ENCODE data around the gene SYNE1. TPM values are rescaled to one million over a fixed set of nuclear protein-coding genes. Genes with fewer than 3 reads are reported as not detected.

The SYNE1 gene
- total and polyA plus RNA-seq, 4 donors, result 10.2 to 105 (median 24.5) TPM

DNA sequence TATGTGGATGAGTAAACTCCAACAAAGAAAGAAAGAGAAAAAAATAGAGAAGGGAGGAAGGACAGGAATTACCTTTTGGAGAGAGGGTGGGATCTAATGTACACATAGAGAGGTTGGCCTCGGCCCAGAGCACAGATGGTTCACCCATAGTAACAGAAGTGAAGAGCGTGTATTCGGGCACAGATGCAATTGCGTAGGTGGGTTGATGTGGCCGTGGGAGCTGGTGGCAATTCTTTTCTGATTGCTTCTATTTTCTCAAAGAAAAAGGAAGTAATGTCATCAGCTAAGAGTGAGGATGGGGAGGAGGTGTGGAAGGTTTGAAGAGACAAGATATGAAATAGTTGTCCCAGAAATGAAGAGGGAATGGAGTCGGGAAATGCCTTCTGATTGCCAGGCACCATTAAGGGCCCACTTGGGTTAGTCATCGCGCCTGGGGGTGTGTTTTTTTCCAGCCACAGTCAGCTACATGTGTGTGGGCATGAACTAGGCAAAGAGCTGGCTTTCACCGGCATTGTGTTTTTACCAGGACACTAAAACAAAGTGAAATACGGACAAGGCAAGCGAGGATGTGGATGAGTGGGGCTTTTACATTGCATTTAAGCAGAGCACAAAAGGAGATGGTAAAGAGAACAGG lies 158.7 kb downstream of the SYNE1 start:
- no peak for DNase-seq (ENCODE audit: low spot score)
- no peaks in the 10 kb centered on the region for H3K27me3 ChIP-seq (ENCODE audit: control insufficient read depth in 4 of 4, insufficient read depth in 4 of 4, low read length in 3 of 4)
- no peak overlapping the region for H3K9ac ChIP-seq (ENCODE audit: low read depth in 1 of 2, low read length in 2 of 2)
- H3K4me1 ChIP-seq (ENCODE audit: control insufficient read depth in 4 of 4, insufficient read depth in 4 of 4, low read length in 3 of 4), result no peaks in the 10 kb centered on the region
- peaks cover 0 to 3% (median 0%) of the 10 kb centered on the region in 4 donors for H3K9me3 ChIP-seq (ENCODE audit: control insufficient read depth in 4 of 4, low read length in 3 of 4)
- H3K4me3 ChIP-seq (ENCODE audit: low read depth in 1 of 3, low read length in 3 of 3), result no peak overlapping the region
- H3K27ac ChIP-seq (ENCODE audit: low read depth in 1 of 2, low read length in 2 of 2), result no peak overlapping the region
- H3K36me3 ChIP-seq (ENCODE audit: control insufficient read depth in 4 of 4, insufficient read depth in 3 of 4, low read depth in 1 of 4, low read length in 3 of 4), result no peaks in the 10 kb centered on the region
- 86% methylated on average over 11 of the region's 11 CpGs for WGBS
- TF ChIP-seq, protein P1, sequence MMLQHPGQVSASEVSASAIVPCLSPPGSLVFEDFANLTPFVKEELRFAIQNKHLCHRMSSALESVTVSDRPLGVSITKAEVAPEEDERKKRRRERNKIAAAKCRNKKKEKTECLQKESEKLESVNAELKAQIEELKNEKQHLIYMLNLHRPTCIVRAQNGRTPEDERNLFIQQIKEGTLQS (IDR thresholded peaks at IDR 0.05), result no peak
- TF ChIP-seq HNF4G (IDR thresholded peaks at IDR 0.05) (no peak), SP1 (IDR thresholded peaks at IDR 0.05) (no peak), EGR1 (IDR thresholded peaks at IDR 0.05; ENCODE audit: low read depth in 2 of 2) (no peak), NR2F2 (IDR thresholded peaks at IDR 0.05) (no peak), HNF4A (conservative IDR thresholded peaks at IDR 0.05) (no peak), FOXA1 (IDR thresholded peaks at IDR 0.05) (no peak), RXRA (IDR thresholded peaks at IDR 0.05) (no peak)
- TF ChIP-seq, protein P2, sequence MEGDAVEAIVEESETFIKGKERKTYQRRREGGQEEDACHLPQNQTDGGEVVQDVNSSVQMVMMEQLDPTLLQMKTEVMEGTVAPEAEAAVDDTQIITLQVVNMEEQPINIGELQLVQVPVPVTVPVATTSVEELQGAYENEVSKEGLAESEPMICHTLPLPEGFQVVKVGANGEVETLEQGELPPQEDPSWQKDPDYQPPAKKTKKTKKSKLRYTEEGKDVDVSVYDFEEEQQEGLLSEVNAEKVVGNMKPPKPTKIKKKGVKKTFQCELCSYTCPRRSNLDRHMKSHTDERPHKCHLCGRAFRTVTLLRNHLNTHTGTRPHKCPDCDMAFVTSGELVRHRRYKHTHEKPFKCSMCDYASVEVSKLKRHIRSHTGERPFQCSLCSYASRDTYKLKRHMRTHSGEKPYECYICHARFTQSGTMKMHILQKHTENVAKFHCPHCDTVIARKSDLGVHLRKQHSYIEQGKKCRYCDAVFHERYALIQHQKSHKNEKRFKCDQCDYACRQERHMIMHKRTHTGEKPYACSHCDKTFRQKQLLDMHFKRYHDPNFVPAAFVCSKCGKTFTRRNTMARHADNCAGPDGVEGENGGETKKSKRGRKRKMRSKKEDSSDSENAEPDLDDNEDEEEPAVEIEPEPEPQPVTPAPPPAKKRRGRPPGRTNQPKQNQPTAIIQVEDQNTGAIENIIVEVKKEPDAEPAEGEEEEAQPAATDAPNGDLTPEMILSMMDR (IDR thresholded peaks at IDR 0.05; ENCODE audit: low read depth, low read length, missing input control), result no peak
- TF ChIP-seq, protein P3, sequence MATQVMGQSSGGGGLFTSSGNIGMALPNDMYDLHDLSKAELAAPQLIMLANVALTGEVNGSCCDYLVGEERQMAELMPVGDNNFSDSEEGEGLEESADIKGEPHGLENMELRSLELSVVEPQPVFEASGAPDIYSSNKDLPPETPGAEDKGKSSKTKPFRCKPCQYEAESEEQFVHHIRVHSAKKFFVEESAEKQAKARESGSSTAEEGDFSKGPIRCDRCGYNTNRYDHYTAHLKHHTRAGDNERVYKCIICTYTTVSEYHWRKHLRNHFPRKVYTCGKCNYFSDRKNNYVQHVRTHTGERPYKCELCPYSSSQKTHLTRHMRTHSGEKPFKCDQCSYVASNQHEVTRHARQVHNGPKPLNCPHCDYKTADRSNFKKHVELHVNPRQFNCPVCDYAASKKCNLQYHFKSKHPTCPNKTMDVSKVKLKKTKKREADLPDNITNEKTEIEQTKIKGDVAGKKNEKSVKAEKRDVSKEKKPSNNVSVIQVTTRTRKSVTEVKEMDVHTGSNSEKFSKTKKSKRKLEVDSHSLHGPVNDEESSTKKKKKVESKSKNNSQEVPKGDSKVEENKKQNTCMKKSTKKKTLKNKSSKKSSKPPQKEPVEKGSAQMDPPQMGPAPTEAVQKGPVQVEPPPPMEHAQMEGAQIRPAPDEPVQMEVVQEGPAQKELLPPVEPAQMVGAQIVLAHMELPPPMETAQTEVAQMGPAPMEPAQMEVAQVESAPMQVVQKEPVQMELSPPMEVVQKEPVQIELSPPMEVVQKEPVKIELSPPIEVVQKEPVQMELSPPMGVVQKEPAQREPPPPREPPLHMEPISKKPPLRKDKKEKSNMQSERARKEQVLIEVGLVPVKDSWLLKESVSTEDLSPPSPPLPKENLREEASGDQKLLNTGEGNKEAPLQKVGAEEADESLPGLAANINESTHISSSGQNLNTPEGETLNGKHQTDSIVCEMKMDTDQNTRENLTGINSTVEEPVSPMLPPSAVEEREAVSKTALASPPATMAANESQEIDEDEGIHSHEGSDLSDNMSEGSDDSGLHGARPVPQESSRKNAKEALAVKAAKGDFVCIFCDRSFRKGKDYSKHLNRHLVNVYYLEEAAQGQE (IDR thresholded peaks at IDR 0.05), result no peak

DNA sequence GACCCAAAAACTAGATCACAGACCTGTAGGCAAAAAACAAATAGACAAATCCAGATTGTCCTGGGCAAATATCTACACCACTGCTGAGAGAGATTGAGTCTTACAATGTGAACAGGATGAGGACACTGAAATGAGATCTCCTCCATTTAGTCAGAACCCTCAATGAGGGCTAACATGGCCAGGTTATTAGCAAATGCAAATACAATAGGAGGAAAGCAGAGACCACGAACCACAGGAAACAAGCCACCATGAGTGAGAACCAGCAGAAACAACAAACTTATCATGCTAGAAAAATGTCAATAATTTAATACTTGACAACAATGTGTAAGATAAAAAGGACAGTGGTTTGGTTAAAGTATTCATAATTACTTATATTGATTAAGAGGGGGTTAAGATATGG lies 162.8 kb downstream of the SYNE1 start:
- H3K27ac ChIP-seq (ENCODE audit: low read depth in 1 of 2, low read length in 2 of 2), result no peak overlapping the region
- 67% methylated on average over 1 of the region's 1 CpG for WGBS
- no peaks in the 10 kb centered on the region for H3K36me3 ChIP-seq (ENCODE audit: control insufficient read depth in 4 of 4, insufficient read depth in 3 of 4, low read depth in 1 of 4, low read length in 3 of 4)
- H3K9ac ChIP-seq (ENCODE audit: low read depth in 1 of 2, low read length in 2 of 2), result no peak overlapping the region
- no peak overlapping the region for H3K4me3 ChIP-seq (ENCODE audit: low read depth in 1 of 3, low read length in 3 of 3)
- peaks cover 0 to 3% (median 0%) of the 10 kb centered on the region in 4 donors for H3K9me3 ChIP-seq (ENCODE audit: control insufficient read depth in 4 of 4, low read length in 3 of 4)
- no peaks in the 10 kb centered on the region for H3K4me1 ChIP-seq (ENCODE audit: control insufficient read depth in 4 of 4, insufficient read depth in 4 of 4, low read length in 3 of 4)
- H3K27me3 ChIP-seq (ENCODE audit: control insufficient read depth in 4 of 4, insufficient read depth in 4 of 4, low read length in 3 of 4), result peaks cover 0 to 3% (median 0%) of the 10 kb centered on the region in 4 donors
- no peak for DNase-seq (ENCODE audit: low spot score)
- TF ChIP-seq RXRA (IDR thresholded peaks at IDR 0.05) (no peak), YY1 (IDR thresholded peaks at IDR 0.05) (no peak), RAD21 (IDR thresholded peaks at IDR 0.05) (no peak), SP1 (IDR thresholded peaks at IDR 0.05) (no peak), HNF4G (IDR thresholded peaks at IDR 0.05) (no peak), FOXA2 (IDR thresholded peaks at IDR 0.05) (no peak), FOXA1 (IDR thresholded peaks at IDR 0.05) (no peak), NR2F2 (IDR thresholded peaks at IDR 0.05) (no peak), JUND (IDR thresholded peaks at IDR 0.05) (no peak), GABPA (IDR thresholded peaks at IDR 0.05 in 1 of 2, conservative IDR thresholded peaks at IDR 0.05 in 1 of 2) (no peak), HNF4A (conservative IDR thresholded peaks at IDR 0.05) (no peak), TAF1 (conservative IDR thresholded peaks at IDR 0.05) (no peak)
- TF ChIP-seq, protein P4, sequence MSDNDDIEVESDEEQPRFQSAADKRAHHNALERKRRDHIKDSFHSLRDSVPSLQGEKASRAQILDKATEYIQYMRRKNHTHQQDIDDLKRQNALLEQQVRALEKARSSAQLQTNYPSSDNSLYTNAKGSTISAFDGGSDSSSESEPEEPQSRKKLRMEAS (IDR thresholded peaks at IDR 0.05), result no peak
- TF ChIP-seq, protein P5, sequence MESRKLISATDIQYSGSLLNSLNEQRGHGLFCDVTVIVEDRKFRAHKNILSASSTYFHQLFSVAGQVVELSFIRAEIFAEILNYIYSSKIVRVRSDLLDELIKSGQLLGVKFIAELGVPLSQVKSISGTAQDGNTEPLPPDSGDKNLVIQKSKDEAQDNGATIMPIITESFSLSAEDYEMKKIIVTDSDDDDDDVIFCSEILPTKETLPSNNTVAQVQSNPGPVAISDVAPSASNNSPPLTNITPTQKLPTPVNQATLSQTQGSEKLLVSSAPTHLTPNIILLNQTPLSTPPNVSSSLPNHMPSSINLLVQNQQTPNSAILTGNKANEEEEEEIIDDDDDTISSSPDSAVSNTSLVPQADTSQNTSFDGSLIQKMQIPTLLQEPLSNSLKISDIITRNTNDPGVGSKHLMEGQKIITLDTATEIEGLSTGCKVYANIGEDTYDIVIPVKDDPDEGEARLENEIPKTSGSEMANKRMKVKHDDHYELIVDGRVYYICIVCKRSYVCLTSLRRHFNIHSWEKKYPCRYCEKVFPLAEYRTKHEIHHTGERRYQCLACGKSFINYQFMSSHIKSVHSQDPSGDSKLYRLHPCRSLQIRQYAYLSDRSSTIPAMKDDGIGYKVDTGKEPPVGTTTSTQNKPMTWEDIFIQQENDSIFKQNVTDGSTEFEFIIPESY (IDR thresholded peaks at IDR 0.05), result no peak
- TF ChIP-seq, protein P2 (IDR thresholded peaks at IDR 0.05; ENCODE audit: low read depth, low read length, missing input control), result no peak
- TF ChIP-seq, protein P1 (IDR thresholded peaks at IDR 0.05), result no peak
